K562 (cell line): ENCODE results near the gene GNAI1. TPM values are rescaled to one million over a fixed set of nuclear protein-coding genes. Genes with fewer than 3 reads are reported as not detected.

Experiments used
- ATAC-seq: fragments of 200-7000 bp; cut with Tn5 transposase; 3 replicates; pipeline ENCODE4 v1.9.1; 2020; ENCODE audit warnings: moderate library complexity
- BruUV-seq: library from RNA; stranded (reverse); fragments of 400-500 nt; replicated peaks from 2 replicates; lab custom pipeline; 2021; lab: Mats Ljungman, UMichigan
- CTCF ChIA-PET: fragments of 300-600 bp; formaldehyde crosslinking; extraction: SDS; loops from one replicate; lab custom pipeline; 2021; ENCODE audit warnings: low intra/inter-chr PET ratio; lab: Yijun Ruan, JAX
- POLR2A ChIA-PET: fragments of 300-600, 350-650 bp; sonication (Branson Sonifier 250); formaldehyde crosslinking; extraction: SDS; loops from one replicate; lab custom pipeline; 2021; ENCODE audit warnings: antibody characterized with exemption, inconsistent platforms; lab: Yijun Ruan, JAX
- DNase-seq, 4 experiments: peaks; one replicate each; pipeline versions ENCODE4 v3.0.0 to v3.0.0-alpha.2; 2011 to 2018; ENCODE audit warnings: low spot score in 3 of 4, mixed read lengths in 3 of 4; ENCODE audit errors: extremely low read depth in 1 of 4
- FAIRE-seq: peaks from 2 replicates; lab custom pipeline; 2011; peaks lifted over from hg19 to GRCh38; lab: Jason Lieb, UNC
- H2AFZ ChIP-seq: 2 replicates; pipeline ENCODE4 v1.6.0; 2011; ENCODE audit warnings: low read depth, low read length, control low read depth, inconsistent platforms
- H3K27ac ChIP-seq: fragments of 200-600 bp; 3 replicates; pipeline ENCODE4 v1.8.0; 2011; ENCODE audit warnings: low read depth, mild to moderate bottlenecking, control low read depth, inconsistent platforms, low read length, moderate library complexity, mixed read lengths; ENCODE audit errors: extremely low read depth
- H3K27me3 ChIP-seq, 2 experiments: fragments of 300-600 bp in 1 of 2; 2 replicates in 1 of 2; 3 replicates in 1 of 2; pipeline versions ENCODE4 v1.6.0 to v1.8.0; 2011; ENCODE audit warnings: inconsistent platforms in 2 of 2, low read length in 2 of 2, mild to moderate bottlenecking in 1 of 2, mixed read lengths in 1 of 2, moderate library complexity in 1 of 2; ENCODE audit not compliant: control insufficient read depth in 2 of 2, insufficient read depth in 2 of 2
- H3K36me3 ChIP-seq: fragments of 300-600 bp; 3 replicates; pipeline ENCODE4 v1.8.0; 2011; ENCODE audit warnings: mild to moderate bottlenecking, low read length, inconsistent platforms; ENCODE audit not compliant: control insufficient read depth, insufficient read depth
- H3K4me1 ChIP-seq, 2 experiments: fragments of 200-600 bp in 1 of 2; replicated peaks in 1 of 2; 2 replicates in 1 of 2; 3 replicates in 1 of 2; pipeline versions ENCODE4 v1.5.1 to v1.8.0; 2011; ENCODE audit warnings: inconsistent platforms in 2 of 2, low read length in 2 of 2, mild to moderate bottlenecking in 1 of 2, mixed read lengths in 1 of 2, moderate library complexity in 1 of 2; ENCODE audit not compliant: control insufficient read depth in 2 of 2, insufficient read depth in 2 of 2
- H3K4me2 ChIP-seq: 2 replicates; pipeline ENCODE4 v1.6.1; 2011; ENCODE audit warnings: low read length, control low read depth, inconsistent platforms, mixed read lengths; ENCODE audit not compliant: insufficient read depth
- H3K4me3 ChIP-seq: fragments of 200-600 bp; sonication (generic), shearing (Covaris generic); 2 replicates; pipeline ENCODE4 v1.5.1; 2016; ENCODE audit warnings: control low read depth, inconsistent platforms
- H3K79me2 ChIP-seq: fragments of 200-600 bp; 3 replicates; pipeline ENCODE4 v1.8.0; 2011; ENCODE audit warnings: low read length, inconsistent platforms; ENCODE audit not compliant: control insufficient read depth, insufficient read depth
- H3K9ac ChIP-seq, 2 experiments: 2 replicates each; pipeline versions ENCODE4 v1.6.0 to v1.6.1; 2011; ENCODE audit warnings: low read depth in 2 of 2, low read length in 2 of 2, control low read depth in 1 of 2, inconsistent platforms in 1 of 2, mild to moderate bottlenecking in 1 of 2, mixed read lengths in 1 of 2; ENCODE audit not compliant: insufficient read depth in 1 of 2
- H3K9me1 ChIP-seq: one replicate; pipeline ENCODE4 v1.6.0; 2011; ENCODE audit warnings: inconsistent platforms, mild to moderate bottlenecking, low read length, moderate library complexity; ENCODE audit not compliant: control insufficient read depth, insufficient read depth
- H3K9me3 ChIP-seq: replicated peaks from 2 replicates; pipeline ENCODE4 v1.5.1; 2011; ENCODE audit warnings: low read depth, low read length, inconsistent platforms; ENCODE audit not compliant: control insufficient read depth, insufficient read depth
- H4K20me1 ChIP-seq: replicated peaks from 2 replicates; pipeline ENCODE4 v1.6.1; 2011; ENCODE audit warnings: low read length, inconsistent platforms, mixed read lengths; ENCODE audit not compliant: control insufficient read depth, insufficient read depth
- SIN3A ChIP-seq, 2 experiments: fragments of 150-350 bp in 1 of 2; IDR thresholded peaks; 2 replicates each; pipeline ENCODE4 v1.6.1; 2011 to 2016; ENCODE audit warnings: borderline replicate concordance in 2 of 2, low read depth in 2 of 2, low read length in 2 of 2, mild to moderate bottlenecking in 2 of 2, moderate library complexity in 2 of 2; ENCODE audit not compliant: control insufficient read depth in 1 of 2
- ZNF184 ChIP-seq: sonication (generic); formaldehyde crosslinking; IDR thresholded peaks from 2 replicates; pipeline ENCODE4 v1.5.0; 2020; ENCODE audit warnings: missing genetic modification reagents
- ZNF41 ChIP-seq: fragments of 250-450 bp; sonication (Bioruptor Pico); conservative IDR thresholded peaks from 2 replicates; pipeline ENCODE4 v1.4.0; 2020; ENCODE audit warnings: mild to moderate bottlenecking
- WGBS: fragments of 100-300 bp; shearing (Covaris generic); methylation state at CpG from one replicate; pipeline ENCODE4 v1.1.6; 2016; ENCODE audit warnings: low coverage, mixed read lengths; ENCODE audit not compliant: insufficient coverage; ENCODE audit errors: missing lambda C conversion rate; 5-methylcytosine and 5-hydroxymethylcytosine counted together
- in situ Hi-C: fragments of 300-500 bp; cut with MboI; formaldehyde crosslinking; loops from 4 replicates; pipeline ENCODE4 v1.15.0; 2018; ENCODE audit warnings: inconsistent platforms, mixed read lengths
- intact Hi-C: fragments of 100-400 bp; cut with micrococcal nuclease; formaldehyde crosslinking; loops from 2 replicates; pipeline ENCODE4 v1.14.2; 2022
- polyA plus RNA-seq, 8 experiments: library from polyadenylated mRNA; depleted of rRNA in 4 of 8; stranded (reverse) in 5 of 8; unstranded in 3 of 8; fragments of >200 nt; fragmentation: Nextera tagmentation in 2 of 8; fragmentation: Illumina TruSeq in 1 of 8; extraction: Ambion mirVana in 2 of 8; extraction: Trizol in 1 of 8; gene quantifications; 2 replicates each; pipeline versions ENCODE4 v1.2.1 to v1.2.3, GENCODE V29; 2011 to 2014; ENCODE audit warnings: inconsistent platforms in 1 of 8, missing spikeins in 1 of 8
- total RNA-seq, 7 experiments: library from RNA; depleted of rRNA in 6 of 7; stranded (reverse); fragments of >200 nt in 6 of 7; fragmentation: Illumina TruSeq in 2 of 7; extraction: Trizol in 2 of 7; gene quantifications; 2 replicates each; pipeline versions ENCODE4 v1.2.1 to v1.2.3, GENCODE V29; 2011 to 2021; ENCODE audit warnings: low replicate concordance in 1 of 7
- TF ChIP-seq, protein P1 (sequence below): fragments of 250-450 bp; sonication (Bioruptor Pico); IDR thresholded peaks from 2 replicates; pipeline ENCODE4 v1.9.0; 2021; ENCODE audit warnings: mild to moderate bottlenecking, inconsistent platforms

The GNAI1 gene
- total and polyA plus RNA-seq, 9 of the 15 experiments (the other 6 are each of a cell fraction or from before 2014, with no cell fraction given), result 0.03 to 0.13 (median 0.08) TPM; not detected in 6

DNA sequence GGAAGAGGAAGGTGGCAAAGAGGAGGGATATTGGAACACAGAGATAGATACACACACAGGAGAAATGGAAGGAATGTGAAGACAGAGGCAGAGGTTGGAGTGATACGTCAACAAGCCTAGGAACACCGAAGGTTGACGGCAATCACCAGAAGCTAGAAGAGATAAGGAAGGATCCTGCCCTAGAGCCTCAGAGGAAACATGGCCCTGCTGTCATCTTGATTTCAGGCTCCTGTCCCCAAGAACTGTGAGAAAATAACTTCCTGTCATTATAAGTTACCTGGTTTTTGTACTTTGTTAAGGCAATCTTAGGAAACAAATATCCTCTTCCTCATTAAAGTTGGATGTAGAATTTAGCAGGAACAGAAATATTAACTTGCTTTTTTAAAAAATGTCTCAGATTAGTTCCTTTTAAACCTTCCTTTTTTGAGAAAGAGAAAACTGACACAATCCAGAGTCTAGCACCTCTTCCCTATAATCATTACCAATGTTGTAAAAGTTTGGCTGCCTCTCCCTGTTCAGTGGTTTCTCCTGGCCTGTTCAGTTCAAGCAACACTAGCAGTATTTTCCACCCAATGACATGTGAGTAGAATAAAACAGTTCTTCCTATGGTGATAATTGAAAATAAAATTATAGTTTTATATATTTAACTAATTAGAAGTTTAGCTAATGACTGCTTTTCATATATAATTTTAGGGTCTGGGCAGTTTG is 28.8 kb upstream of the GNAI1 start (continued):
- TF ChIP-seq, protein P1, sequence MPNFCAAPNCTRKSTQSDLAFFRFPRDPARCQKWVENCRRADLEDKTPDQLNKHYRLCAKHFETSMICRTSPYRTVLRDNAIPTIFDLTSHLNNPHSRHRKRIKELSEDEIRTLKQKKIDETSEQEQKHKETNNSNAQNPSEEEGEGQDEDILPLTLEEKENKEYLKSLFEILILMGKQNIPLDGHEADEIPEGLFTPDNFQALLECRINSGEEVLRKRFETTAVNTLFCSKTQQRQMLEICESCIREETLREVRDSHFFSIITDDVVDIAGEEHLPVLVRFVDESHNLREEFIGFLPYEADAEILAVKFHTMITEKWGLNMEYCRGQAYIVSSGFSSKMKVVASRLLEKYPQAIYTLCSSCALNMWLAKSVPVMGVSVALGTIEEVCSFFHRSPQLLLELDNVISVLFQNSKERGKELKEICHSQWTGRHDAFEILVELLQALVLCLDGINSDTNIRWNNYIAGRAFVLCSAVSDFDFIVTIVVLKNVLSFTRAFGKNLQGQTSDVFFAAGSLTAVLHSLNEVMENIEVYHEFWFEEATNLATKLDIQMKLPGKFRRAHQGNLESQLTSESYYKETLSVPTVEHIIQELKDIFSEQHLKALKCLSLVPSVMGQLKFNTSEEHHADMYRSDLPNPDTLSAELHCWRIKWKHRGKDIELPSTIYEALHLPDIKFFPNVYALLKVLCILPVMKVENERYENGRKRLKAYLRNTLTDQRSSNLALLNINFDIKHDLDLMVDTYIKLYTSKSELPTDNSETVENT (CRISPR knock-in tag), result no peak
- no peak for TF ChIP-seq SIN3A (IDR thresholded peaks at IDR 0.05; ENCODE audit: borderline replicate concordance in 2 of 2, control insufficient read depth in 1 of 2, low read depth in 2 of 2, low read length in 2 of 2)
- TF ChIP-seq, all 486 proteins: peak for 0

DNA sequence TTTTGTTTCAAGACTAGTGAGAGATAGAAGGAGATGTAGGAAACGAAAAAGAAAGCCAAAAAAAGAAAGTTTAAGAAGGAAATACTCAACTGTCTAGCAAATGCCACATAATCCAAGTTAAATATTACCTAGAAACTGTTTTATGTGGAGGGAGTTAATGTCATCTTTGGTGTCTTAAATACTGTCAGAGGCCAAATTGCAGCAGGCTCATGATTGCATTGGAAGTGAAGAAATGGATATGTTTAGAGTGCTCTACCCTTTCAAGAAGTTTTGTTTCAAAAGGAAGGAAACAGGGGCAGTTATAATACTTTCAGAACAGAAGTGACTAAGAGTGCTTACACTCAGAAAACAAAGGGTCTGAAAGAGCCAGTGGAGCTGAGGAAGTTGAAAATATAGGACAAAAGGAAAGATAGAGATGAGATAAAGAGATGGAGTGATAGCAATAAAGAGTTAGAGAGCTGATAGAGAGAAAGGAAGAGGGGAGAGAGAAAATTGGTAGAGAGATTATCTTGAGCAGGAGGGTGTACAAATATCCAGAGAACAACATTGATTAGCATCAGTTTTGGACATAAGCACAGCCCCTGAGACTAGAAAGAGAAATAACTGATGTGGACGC is 28.0 kb upstream of the GNAI1 start:
- TF ChIP-seq ZNF184 (CRISPR knock-in tag) (no peak), ZNF41 (no peak)
- TF ChIP-seq, all 486 proteins: peak for 0
- H3K79me2 ChIP-seq, result no peaks in the 10 kb centered on the region
- H4K20me1 ChIP-seq, result no peaks in the 10 kb centered on the region
- H3K9me3 ChIP-seq, result no peaks in the 10 kb centered on the region
- no TSS peak for BruUV-seq
- H3K27ac ChIP-seq, result no peak overlapping the region
- no peak for FAIRE-seq
- CTCF ChIA-PET, result no interaction called here
- intact Hi-C loops (no loop called here), in situ Hi-C loops (no loop called here)
- no peak overlapping the region for H2AFZ ChIP-seq
- ATAC-seq, result no peak
- H3K9ac ChIP-seq, result no peak overlapping the region
- WGBS, result 0% methylated on average over 2 of the region's 2 CpGs
- no peak overlapping the region for H3K4me2 ChIP-seq
- no peaks in the 10 kb centered on the region for H3K27me3 ChIP-seq
- no peaks in the 10 kb centered on the region for H3K4me1 ChIP-seq
- POLR2A ChIA-PET, result no interaction called here
- no peaks in the 10 kb centered on the region for H3K36me3 ChIP-seq
- no peak overlapping the region for H3K4me3 ChIP-seq
- H3K9me1 ChIP-seq, result no peaks in the 10 kb centered on the region
- no peak for DNase-seq
